MCF 10A (cell line): ENCODE measurements around the gene SORBS1. TPM values are rescaled to one million over a fixed set of nuclear protein-coding genes. Genes with fewer than 3 reads are reported as not detected.
A peak's percentile ranks its signal among the peaks of the same experiment; 100 is the strongest.

Experiments
- BruUV-seq: library from RNA; stranded (reverse); fragments of 400-500 nt; replicated peaks from 2 replicates; lab custom pipeline; 2021; lab: Mats Ljungman, UMichigan
- CTCF ChIA-PET: fragments of 300-600 bp; sonication (Branson Sonifier 250); formaldehyde crosslinking; extraction: SDS; loops from one replicate; lab custom pipeline; 2021; ENCODE audit warnings: antibody characterized with exemption, inconsistent platforms; lab: Yijun Ruan, JAX
- POLR2A ChIA-PET: fragments of 300-600, 350-650 bp; sonication (Branson Sonifier 250); formaldehyde crosslinking; extraction: SDS; loops from one replicate; lab custom pipeline; 2020; ENCODE audit warnings: antibody characterized with exemption, inconsistent platforms; lab: Yijun Ruan, JAX
- DNase-seq: peaks from one replicate; pipeline ENCODE4 v3.0.0-alpha.2; 2018; ENCODE audit not compliant: unreplicated experiment
- H3K27ac Mint-ChIP-seq: one replicate; pipeline ENCODE4 v1.8.0; 2022; ENCODE audit warnings: mild to moderate bottlenecking, low read depth, mixed read lengths; ENCODE audit not compliant: unreplicated experiment
- H3K27me3 Mint-ChIP-seq: one replicate; pipeline ENCODE4 v1.8.0; 2022; ENCODE audit warnings: mixed read lengths; ENCODE audit not compliant: insufficient read depth, unreplicated experiment
- H3K36me3 Mint-ChIP-seq: one replicate; pipeline ENCODE4 v1.8.0; 2022; ENCODE audit warnings: mild to moderate bottlenecking, moderate library complexity, mixed read lengths; ENCODE audit not compliant: insufficient read depth, unreplicated experiment
- H3K4me1 Mint-ChIP-seq: one replicate; pipeline ENCODE4 v1.8.0; 2022; ENCODE audit warnings: mixed read lengths; ENCODE audit not compliant: insufficient read depth, unreplicated experiment
- H3K4me3 Mint-ChIP-seq: one replicate; pipeline ENCODE4 v1.8.0; 2022; ENCODE audit warnings: mild to moderate bottlenecking, moderate library complexity, mixed read lengths; ENCODE audit not compliant: unreplicated experiment
- H3K9me3 Mint-ChIP-seq: one replicate; pipeline ENCODE4 v1.8.0; 2022; ENCODE audit warnings: mixed read lengths; ENCODE audit not compliant: unreplicated experiment
- CTCF ChIP-seq: fragments of 200-600 bp; IDR thresholded peaks from one replicate; pipeline ENCODE4 v1.8.0; 2022; ENCODE audit warnings: antibody characterized with exemption, mild to moderate bottlenecking; ENCODE audit not compliant: unreplicated experiment
- intact Hi-C: fragments of 100-400 bp; cut with micrococcal nuclease; formaldehyde crosslinking; loops from 2 replicates; pipeline ENCODE4 v1.14.1; 2022
- total RNA-seq: library from RNA; stranded (reverse); gene quantifications from 2 replicates; pipeline ENCODE4 v1.2.3, GENCODE V29; 2022

SORBS1 gene
- total RNA-seq, 1 experiment from 2014 or later: 1.0 TPM

- DNase-seq: no peak
- Mint-ChIP-seq H3K36me3 (no peaks in the 10 kb centered on the region), H3K27me3 (no peaks in the 10 kb centered on the region), H3K4me1 (peaks cover 9% of the 10 kb centered on the region), H3K9me3 (no peaks in the 10 kb centered on the region), H3K4me3 (no peak overlapping the region), H3K27ac (no peak overlapping the region)
- no TSS peak for BruUV-seq
- CTCF ChIA-PET: interaction anchor here (0.5 to 2.3 kb wide), 4 partner anchors 25 to 814 kb away, joined by 3 to 13 read pairs (median 3); no protein-coding TSS in a partner anchor
- POLR2A ChIA-PET: no interaction called here
- no peak for TF ChIP-seq CTCF
- intact Hi-C loops: no loop called here
Measured at GRCh38 chr10:95337423-95338160, 223.6 kb downstream of the SORBS1 start.

GRCh38 chr10:95336702-95337101, 224.5 kb downstream of the SORBS1 start:
- Mint-ChIP-seq H3K4me1 (peaks cover 9% of the 10 kb centered on the region), H3K9me3 (no peaks in the 10 kb centered on the region), H3K27me3 (no peaks in the 10 kb centered on the region), H3K36me3 (no peaks in the 10 kb centered on the region), H3K4me3 (no peak overlapping the region), H3K27ac (no peak overlapping the region)
- no TSS peak for BruUV-seq
- ChIA-PET POLR2A (no interaction called here), CTCF (interaction anchor here (0.6 to 2.3 kb wide), 3 partner anchors 26 to 94 kb away, joined by 3 to 13 read pairs (median 3); no protein-coding TSS in a partner anchor)
- DNase-seq: no peak
- TF ChIP-seq CTCF: no peak
- intact Hi-C loops: no loop called here

- no peaks in the 10 kb centered on the region for H3K27me3 Mint-ChIP-seq
- H3K27ac Mint-ChIP-seq: no peak overlapping the region
- H3K4me3 Mint-ChIP-seq: no peak overlapping the region
- no TSS peak for BruUV-seq
- no peak for TF ChIP-seq CTCF
- intact Hi-C loops: no loop called here
- no peaks in the 10 kb centered on the region for H3K9me3 Mint-ChIP-seq
- no peaks in the 10 kb centered on the region for H3K36me3 Mint-ChIP-seq
- POLR2A ChIA-PET: no interaction called here
- DNase-seq: no peak
- peaks cover 9% of the 10 kb centered on the region for H3K4me1 Mint-ChIP-seq
- CTCF ChIA-PET: interaction anchor here (0.6 to 2.3 kb wide), 2 partner anchors 26 to 94 kb away, joined by 3 to 13 read pairs; no protein-coding TSS in a partner anchor
Measured at GRCh38 chr10:95335933-95336699, 225.1 kb downstream of the SORBS1 start.

- Mint-ChIP-seq H3K4me1 (peaks cover 11% of the 10 kb centered on the region), H3K4me3 (no peak overlapping the region), H3K27me3 (no peaks in the 10 kb centered on the region), H3K9me3 (no peaks in the 10 kb centered on the region), H3K36me3 (no peaks in the 10 kb centered on the region), H3K27ac (peak overlapping the region; percentile 81)
- DNase-seq: no peak
- POLR2A ChIA-PET: no interaction called here
- BruUV-seq: no TSS peak
- no peak for TF ChIP-seq CTCF
- CTCF ChIA-PET: no interaction called here
- intact Hi-C loops: no loop called here
Measured at GRCh38 chr10:95334805-95335144, 226.4 kb downstream of the SORBS1 start.
